Measurements from ENCODE around the gene NR2F6. TPM values are rescaled to one million over a fixed set of nuclear protein-coding genes. Genes with fewer than 3 reads are reported as not detected.
"Not testable (repeated sequence)": the region's sequence is repeated elsewhere in the genome, so short reads cannot be mapped to it uniquely, and the experiment has no call there.

NR2F6 gene
- total RNA-seq, 1 donor from 2014 or later = 69.9 TPM

- H3K27me3 Mint-ChIP-seq (ENCODE audit: unreplicated experiment) = peaks cover 6% of the 10 kb centered on the region
- peak overlapping the region; percentile 80 for H3K4me3 Mint-ChIP-seq (ENCODE audit: unreplicated experiment)
- H3K36me3 Mint-ChIP-seq (ENCODE audit: low read depth, unreplicated experiment) = peaks cover under 1% of the 10 kb centered on the region
- peak; percentile 92 for DNase-seq (ENCODE audit: low spot score)
- TF ChIP-seq, protein P1, sequence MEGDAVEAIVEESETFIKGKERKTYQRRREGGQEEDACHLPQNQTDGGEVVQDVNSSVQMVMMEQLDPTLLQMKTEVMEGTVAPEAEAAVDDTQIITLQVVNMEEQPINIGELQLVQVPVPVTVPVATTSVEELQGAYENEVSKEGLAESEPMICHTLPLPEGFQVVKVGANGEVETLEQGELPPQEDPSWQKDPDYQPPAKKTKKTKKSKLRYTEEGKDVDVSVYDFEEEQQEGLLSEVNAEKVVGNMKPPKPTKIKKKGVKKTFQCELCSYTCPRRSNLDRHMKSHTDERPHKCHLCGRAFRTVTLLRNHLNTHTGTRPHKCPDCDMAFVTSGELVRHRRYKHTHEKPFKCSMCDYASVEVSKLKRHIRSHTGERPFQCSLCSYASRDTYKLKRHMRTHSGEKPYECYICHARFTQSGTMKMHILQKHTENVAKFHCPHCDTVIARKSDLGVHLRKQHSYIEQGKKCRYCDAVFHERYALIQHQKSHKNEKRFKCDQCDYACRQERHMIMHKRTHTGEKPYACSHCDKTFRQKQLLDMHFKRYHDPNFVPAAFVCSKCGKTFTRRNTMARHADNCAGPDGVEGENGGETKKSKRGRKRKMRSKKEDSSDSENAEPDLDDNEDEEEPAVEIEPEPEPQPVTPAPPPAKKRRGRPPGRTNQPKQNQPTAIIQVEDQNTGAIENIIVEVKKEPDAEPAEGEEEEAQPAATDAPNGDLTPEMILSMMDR (IDR thresholded peaks at IDR 0.05; ENCODE audit: unreplicated experiment) = peak; percentile 91
- no peaks in the 10 kb centered on the region for H3K9me3 Mint-ChIP-seq (ENCODE audit: unreplicated experiment)
- H3K4me1 Mint-ChIP-seq (ENCODE audit: unreplicated experiment) = peaks cover 3% of the 10 kb centered on the region
- H3K27ac Mint-ChIP-seq (ENCODE audit: unreplicated experiment) = no peak overlapping the region
Measured at GRCh38 chr19:17282488-17283125, 36.9 kb upstream of the NR2F6 start.

DNA sequence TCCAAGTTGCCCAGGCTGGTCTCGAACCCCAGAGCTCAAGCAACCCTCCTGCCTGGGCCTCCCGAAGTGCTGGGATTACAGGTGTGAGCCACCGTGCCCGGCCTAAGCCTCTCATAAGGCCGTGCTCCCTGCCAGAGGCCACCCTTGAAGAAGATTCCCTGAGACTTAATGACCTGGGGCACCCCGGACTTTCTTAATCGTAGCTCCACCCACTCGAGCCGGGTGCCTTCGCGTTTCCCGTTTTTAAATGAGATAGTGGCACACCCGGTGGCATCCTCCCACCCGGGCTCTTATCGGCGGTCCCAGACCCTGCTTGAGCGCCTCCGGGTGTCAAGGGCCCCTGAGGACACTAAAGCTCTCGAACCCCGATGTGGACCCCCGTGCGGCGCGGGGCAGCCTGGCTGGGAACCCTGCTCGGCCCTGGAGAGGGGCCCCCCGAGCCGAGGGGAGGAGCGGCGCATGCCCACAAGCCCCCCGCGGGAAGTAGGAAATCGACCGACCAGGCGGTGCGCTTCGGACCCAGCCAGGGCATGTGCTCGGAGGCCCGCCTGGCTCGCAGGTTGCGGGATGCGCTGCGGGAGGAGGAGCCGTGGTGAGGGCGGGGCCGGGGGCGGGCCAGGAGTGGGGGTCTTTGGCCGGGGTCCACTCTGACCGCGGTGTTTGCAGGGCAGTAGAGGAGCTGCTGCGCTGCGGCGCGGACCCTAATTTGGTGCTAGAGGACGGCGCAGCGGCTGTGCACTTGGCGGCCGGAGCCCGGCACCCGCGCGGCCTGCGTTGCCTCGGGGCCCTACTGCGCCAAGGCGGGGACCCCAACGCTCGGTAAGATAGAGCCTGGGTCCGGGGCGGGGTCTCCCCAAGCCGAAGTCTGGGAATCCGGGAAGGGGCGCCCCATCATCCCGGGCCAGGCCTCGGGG, 35.9 kb upstream of the NR2F6 start, which contains the start of gene ANKLE1:
Gene ANKLE1 (plus strand): TSS at position 511 of the 914 bp plus-strand sequence. CDS start 20 bp downstream, at position 531.
- TF ChIP-seq, protein P1 (IDR thresholded peaks at IDR 0.05; ENCODE audit: unreplicated experiment) = no peak

DNA sequence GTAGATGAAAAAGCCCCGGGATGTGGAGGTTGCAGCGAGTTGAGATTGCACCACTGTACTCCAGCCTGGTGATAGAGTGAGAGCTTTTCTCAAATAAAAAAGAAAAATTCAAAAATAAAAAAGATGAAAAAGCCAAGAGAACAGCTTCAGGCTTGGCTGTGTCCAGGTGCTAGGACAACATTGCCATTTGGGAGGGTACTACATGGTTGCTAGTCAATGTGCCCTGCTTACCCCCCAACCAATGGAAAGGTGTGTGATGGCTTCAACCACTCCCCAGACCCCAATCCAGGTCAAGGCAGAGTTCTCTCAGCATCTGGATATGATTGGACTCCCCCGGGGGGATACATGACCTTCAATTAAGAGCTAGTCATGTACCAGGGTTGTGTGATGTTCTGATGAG, 33.7 kb upstream of the NR2F6 start:
- Mint-ChIP-seq H3K9me3 (ENCODE audit: unreplicated experiment) (no peaks in the 10 kb centered on the region), H3K36me3 (ENCODE audit: low read depth, unreplicated experiment) (peaks cover 24% of the 10 kb centered on the region), H3K27me3 (ENCODE audit: unreplicated experiment) (peaks cover 6% of the 10 kb centered on the region), H3K4me3 (ENCODE audit: unreplicated experiment) (no peak overlapping the region), H3K27ac (ENCODE audit: unreplicated experiment) (no peak overlapping the region), H3K4me1 (ENCODE audit: unreplicated experiment) (peaks cover 3% of the 10 kb centered on the region)
- TF ChIP-seq, protein P1 (IDR thresholded peaks at IDR 0.05; ENCODE audit: unreplicated experiment) = no peak
- no peak for DNase-seq (ENCODE audit: low spot score)

More for the DNA sequence above, 35.9 kb upstream of the NR2F6 start, which contains the start of gene ANKLE1:
- Mint-ChIP-seq H3K9me3 (ENCODE audit: unreplicated experiment) (no peaks in the 10 kb centered on the region), H3K27ac (ENCODE audit: unreplicated experiment) (no peak within 1 kb of the TSS), H3K36me3 (ENCODE audit: low read depth, unreplicated experiment) (peaks cover 9% of the 10 kb centered on the region), H3K27me3 (ENCODE audit: unreplicated experiment) (peaks cover 6% of the 10 kb centered on the region), H3K4me1 (ENCODE audit: unreplicated experiment) (peaks cover 3% of the 10 kb centered on the region), H3K4me3 (ENCODE audit: unreplicated experiment) (peak within 1 kb of the TSS; percentile 80)
- peak; percentile 43 for DNase-seq (ENCODE audit: low spot score)

DNA sequence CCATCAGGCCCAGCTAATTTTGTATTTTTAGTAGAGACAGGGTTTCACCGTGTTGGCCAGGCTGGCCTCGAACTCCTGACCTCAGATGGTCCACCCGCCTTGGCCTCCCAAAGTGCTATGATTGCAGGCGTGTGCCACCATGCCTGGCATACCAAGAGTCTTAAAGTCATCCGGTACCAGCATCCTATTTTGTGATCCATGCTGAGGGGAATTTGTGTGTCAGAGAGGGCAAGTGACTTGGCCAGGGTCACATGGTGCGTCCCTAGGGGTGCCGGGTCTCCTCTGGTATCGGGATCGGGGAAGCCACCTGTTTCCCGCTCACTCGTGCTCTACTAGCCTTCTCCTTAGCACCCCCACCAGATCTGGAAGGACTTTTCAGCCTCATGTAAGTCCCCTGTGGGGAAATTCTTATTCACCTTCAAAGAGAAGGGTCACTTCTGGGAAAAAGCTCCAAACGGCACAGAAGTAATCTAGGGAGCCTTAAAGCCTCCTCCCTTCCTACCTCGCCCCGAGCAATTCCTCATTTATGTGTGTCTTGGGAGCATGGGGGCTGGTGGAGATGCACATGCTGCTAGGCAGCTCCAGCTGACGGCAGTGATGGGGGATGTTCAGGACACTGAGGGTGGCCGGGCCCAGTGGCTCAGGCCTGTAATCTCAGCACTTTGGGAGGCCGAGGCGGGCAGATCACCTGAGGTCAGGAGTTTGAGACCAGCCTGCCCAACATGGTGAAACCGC, 29.9 kb upstream of the NR2F6 start:
- H3K4me1 Mint-ChIP-seq (ENCODE audit: unreplicated experiment) = no peaks in the 10 kb centered on the region
- TF ChIP-seq, protein P1 (IDR thresholded peaks at IDR 0.05; ENCODE audit: unreplicated experiment) = no peak
- peaks cover 1% of the 10 kb centered on the region for H3K27me3 Mint-ChIP-seq (ENCODE audit: unreplicated experiment)
- peaks cover 33% of the 10 kb centered on the region for H3K36me3 Mint-ChIP-seq (ENCODE audit: low read depth, unreplicated experiment)
- H3K27ac Mint-ChIP-seq (ENCODE audit: unreplicated experiment) = no peak overlapping the region
- DNase-seq (ENCODE audit: low spot score) = no peak
- H3K4me3 Mint-ChIP-seq (ENCODE audit: unreplicated experiment) = peak overlapping the region; percentile 27
- no peaks in the 10 kb centered on the region for H3K9me3 Mint-ChIP-seq (ENCODE audit: unreplicated experiment)

GRCh38 chr19:17274892-17275291, 29.2 kb upstream of the NR2F6 start:
- H3K27me3 Mint-ChIP-seq (ENCODE audit: unreplicated experiment); H3K4me1 Mint-ChIP-seq (ENCODE audit: unreplicated experiment); H3K27ac Mint-ChIP-seq (ENCODE audit: unreplicated experiment); H3K9me3 Mint-ChIP-seq (ENCODE audit: unreplicated experiment); DNase-seq (ENCODE audit: low spot score); H3K4me3 Mint-ChIP-seq (ENCODE audit: unreplicated experiment): not testable (repeated sequence)
- H3K36me3 Mint-ChIP-seq (ENCODE audit: low read depth, unreplicated experiment) = peaks cover 36% of the 10 kb centered on the region

All from endothelial cell (in vitro differentiated cells).